HG03342 (cell line): Measurements from ENCODE around the gene CD164L2.

Experiments used
- ATAC-seq: cut with Tn5 transposase; IDR thresholded peaks from one replicate; pipeline ENCODE4 v1.9.1; 2021; ENCODE audit warnings: mild to moderate bottlenecking, moderate library complexity; ENCODE audit not compliant: unreplicated experiment

Gene CD164L2

DNA sequence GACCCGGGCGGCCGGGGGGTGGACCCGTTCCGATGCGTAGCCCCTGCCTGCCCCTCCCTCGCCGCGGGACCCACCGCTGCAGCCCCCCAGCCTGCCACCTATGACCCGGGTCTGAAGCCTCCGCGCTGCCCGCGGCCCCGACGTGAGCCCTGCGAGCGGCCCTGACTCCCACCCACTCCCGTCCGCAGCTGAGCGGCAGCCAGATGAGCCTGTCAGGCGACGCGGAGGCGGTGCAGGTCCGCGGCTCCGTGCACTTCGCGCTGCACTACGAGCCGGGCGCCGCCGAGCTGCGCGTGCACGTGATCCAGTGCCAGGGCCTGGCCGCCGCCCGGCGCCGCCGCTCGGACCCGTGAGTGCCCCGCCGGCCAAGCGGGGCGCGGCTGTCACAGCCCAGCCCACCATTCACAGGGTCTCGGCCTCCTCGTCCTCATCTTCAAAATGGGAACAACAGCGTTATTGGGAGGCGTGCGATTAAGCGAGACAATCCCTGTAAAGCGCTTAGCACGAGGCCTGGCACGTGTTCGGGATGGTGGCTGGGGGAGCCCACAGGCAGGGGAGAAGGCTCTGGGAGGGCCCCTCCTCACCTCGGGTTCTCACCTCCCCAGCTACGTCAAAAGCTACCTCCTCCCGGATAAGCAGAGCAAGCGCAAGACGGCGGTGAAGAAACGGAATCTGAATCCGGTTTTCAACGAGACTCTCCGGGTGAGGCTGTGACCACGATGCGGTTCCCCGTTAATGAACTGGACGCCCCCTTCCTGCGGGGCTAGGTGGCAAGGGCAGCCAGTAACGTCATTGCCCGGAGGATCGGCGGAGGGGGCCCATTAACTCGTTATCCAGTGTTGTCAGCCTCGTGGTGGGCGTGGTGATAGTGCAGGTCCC is 33.1 kb downstream of the CD164L2 start:
- no peak for ATAC-seq

DNA sequence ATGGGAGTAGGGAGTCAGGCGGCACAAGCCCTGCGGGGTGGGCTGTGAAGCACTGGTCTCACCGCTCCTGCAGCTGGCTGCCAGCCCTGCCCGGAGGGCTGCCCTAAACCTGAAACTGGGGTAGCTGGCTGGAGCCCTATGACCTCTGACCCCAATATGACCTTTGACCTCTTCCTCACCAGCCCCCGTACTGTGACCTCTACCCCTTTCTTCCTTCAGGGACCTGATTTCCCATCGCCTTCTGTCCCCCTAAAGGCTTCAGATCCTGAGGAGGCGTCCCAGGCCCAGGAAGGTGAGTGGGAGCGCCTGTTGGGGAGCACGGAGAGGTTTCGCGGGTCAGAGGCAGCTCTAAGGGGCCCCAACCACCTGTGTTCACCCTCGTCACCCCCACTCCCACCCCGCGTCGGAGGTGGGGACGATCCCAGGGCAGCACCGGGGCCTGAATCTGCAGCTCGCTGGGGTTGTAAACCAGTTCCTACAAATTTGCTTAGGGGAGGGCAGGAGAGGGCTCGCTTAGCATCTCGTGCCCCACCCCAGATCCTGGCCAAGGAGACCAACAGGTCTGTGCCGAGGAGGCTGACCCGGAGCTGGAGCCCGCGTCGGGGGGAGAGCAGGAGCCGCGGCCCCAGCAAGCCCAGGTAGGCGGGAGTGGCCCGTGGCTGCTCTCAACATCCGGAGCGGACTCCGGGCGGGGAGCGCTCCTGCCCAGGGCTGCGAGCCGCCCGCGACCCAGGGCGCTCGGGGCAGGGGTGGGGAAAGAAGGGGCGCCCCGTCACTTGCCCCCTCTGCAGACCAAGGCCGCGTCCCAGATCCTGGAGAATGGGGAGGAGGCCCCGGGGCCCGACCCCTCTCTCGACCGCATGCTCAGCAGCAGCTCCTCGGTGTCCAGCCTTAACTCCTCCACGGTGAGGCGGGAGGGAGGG is 34.0 kb downstream of the CD164L2 start:
- no peak for ATAC-seq

DNA sequence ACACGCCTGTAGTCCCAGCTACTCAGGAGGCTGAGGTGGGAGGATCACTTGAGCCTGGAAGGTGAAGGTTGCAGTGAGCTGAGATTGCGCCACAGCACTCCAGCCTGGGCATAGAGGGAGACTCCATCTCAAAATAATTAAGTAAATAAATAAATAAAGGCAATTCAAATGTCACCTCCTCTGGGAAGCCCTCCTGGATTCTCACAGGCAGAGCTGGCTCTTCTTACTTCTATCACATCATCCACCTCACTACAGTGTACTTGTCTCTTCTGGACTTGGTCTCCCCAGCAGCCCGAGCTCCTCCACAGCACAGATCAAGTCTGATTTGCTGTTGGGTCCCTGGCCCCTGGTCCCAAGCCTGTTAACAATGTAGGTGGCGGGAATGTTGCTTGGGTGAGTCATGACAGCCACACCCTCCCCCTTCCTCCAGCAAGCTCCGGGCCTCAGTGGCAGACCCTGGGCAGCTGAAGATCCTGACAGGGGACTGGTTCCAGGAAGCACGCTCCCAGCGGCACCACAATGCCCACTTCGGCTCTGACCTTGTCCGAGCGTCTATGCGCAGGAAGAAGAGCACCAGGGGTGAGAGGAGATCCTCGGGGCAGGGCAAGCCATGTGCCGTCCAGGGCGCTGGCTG is 36.0 kb downstream of the CD164L2 start:
- ATAC-seq: no peak

DNA sequence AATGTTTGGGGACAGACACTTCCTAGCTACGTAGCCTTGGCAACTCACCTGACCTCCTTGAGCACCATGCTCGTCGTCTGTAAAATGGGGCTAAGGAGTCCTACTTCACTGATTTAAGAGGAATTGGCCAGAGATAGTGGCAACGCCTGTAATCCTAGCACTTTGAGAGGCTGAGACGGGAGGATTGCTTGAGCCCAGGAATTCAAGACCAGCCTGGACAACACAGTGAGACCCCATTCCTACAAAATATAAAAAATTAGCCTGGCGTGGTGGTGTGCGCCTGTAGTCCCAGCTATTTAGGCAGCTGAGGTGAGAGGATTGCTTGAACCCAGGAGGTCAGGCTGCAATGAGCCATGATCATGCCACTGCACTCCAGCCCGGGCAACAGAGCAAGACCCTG is 36.8 kb downstream of the CD164L2 start:
- ATAC-seq: no peak

DNA sequence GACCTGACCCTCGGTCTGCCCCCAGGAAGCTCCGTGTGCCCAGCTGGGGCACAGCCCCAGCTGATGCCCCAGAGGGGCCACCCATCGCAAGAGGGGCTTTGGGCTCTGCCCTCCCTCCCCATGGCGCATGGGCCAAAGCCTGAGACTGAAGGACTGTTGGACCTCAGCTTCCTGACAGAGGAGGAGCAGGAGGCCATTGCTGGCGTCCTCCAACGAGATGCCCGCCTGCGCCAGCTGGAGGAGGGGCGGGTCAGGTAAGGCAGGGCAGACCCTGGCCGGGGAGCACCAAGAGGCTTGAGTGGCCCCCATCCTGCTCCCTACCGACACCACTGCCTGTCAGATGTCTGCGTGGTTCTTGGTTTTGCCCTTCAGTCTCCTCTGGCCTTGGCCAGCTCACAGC is 37.9 kb downstream of the CD164L2 start:
- no peak for ATAC-seq

DNA sequence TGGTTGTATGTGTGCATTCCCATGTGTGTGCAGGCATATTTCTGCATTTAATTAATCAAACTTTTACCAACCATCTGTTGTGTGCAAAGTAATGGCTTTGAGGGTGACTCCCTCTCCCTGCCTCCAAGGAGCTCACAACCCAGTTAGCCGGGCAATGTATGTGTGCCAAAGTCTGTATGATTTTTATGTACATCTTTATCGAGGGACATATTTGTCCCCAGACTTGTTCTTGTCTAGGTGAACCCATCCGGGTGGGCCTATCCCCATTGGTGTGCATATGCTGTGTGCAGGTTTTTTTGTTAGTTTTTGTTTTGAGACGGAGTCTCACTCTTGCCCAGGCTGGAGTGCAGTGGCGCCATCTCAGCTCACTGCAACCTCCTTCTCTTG is 39.5 kb downstream of the CD164L2 start:
- ATAC-seq: no peak

DNA sequence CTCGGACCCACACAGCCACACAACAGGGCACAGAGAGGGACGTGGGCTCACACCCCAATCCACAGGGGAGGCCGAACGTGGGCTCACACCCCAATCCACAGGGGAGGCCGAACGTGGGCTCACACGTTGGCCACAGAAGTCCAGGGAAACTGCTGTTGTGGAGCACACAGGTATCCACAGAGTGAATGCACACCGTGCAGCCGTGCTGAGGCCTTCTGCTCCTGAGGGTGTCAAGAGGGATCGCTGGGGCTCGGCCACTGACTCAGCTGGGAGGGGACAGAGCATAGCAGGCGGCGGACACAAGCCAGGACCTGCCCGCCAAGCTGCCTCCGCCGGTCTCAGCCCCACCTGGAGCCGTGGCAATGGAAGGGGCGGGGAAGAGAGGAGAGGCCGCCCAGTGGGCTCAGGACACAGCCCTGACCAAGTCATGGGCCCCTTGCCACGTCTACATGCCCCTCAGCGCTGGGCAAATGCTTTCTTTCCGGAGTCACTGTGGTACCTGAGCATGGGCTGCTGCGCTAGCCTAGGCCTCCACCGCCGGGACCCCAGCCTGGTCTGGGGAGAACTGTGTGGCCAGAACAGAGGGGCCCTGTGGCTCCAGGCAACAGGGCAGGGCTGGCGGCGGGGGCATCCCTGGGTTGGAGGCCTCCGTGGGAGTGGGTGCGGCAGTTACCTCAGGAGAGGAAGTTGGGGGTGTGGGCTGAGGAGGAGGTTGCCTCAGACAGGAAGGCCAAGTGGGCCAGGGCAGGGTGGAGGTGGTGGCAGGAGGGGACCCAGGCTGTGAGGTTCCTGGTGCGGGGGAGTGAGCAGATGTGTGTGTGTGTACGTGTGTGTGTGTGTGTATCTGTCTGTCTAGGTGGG is 40.1 kb downstream of the CD164L2 start:
- ATAC-seq: no peak

DNA sequence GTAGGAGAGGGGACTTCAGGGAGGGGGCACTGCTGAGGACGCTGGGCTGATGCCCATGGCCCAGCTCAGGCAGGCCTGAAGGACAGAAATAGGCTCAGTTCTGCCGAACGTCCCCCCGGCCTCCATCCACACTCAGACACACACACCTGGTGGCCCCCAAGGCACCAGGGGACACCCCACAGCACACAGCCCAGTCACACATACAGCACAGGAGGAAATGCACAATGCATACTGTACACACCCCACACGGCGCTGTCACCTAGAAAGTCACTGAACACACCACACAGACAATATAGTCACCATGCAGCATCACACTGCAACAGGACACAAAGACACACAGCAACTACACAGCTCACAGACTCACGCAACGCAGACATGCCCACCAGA is 40.7 kb downstream of the CD164L2 start:
- ATAC-seq: no peak

DNA sequence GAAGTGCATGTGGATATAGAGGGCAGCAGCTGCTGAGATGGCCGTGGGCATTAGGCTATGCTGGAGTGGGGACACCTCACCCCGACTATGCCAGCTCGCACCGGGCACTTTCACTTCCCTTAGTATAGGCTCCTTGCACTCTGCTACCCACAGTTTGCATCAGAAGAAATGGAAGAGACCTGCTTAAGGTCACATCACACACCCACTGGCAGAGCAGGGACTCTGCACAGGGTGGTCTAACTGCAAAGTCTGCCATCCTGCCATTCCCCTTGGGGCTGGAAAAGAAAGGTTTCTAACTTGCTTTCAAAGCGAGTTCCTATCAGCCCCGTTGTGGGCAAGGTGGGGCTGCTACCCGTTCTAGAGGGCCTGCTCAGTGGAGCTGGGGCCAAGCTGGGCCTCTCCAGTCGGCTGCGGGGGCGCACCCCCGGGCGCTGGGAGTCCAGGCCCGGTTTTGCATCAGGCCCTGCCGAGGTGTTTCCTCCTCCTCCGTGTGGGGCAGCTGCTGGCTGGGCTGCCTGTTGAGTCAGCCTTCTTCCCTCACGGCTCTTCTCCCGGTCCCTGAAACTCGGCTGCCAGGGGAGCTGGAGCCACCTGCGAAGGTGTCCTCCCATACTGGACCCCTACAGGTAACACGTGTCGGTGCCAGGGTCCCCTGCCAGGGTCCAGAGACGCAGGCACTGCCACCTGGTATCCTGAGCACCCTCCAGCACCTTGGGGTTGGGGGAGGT is 41.4 kb downstream of the CD164L2 start, which contains the start of gene SYTL1:
SYTL1 (plus strand) TSS at position 498 of the 728 bp plus-strand sequence. CDS start 3,313 bp downstream, outside the sequence.
- ATAC-seq: peak; percentile 57

DNA sequence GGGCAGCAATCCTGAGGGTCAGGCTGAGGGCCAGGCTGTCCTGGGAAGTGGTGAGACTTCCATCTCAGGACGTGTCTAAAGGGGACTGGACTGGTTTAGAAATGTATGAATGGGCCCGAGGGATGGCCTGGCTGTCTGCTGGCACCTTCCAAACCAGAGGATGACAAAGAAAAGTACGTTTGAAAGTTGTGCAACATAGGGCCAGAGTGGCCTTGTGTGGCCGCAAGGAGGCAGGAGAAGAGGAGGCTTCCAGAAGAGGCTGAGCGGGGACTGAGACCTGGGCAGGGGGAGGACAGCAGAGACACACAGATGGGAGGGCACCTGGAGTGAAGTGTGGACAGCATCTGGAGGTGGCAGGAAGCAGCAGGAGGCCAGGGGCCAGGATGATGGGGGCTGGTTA is 43.9 kb downstream of the CD164L2 start:
- ATAC-seq: no peak

DNA sequence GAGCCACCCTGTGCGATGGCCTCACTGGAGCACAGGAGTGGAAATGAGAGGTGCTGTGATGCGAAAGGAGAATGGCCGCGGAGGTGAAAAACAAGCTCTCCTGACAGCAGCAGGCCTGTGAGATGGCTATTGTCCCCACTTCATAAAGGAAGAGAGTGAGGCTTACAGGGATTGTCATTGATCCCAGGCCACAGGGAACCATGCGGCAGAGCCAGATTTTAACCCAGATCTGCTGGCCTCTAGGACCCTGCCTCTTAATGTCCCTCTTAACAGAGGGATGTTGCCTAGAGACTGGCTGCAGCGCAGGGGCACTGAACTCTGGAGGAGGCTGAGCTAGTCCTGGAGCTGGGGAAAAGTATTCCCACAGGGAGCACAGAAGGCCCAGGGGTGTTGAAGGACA is 44.4 kb downstream of the CD164L2 start:
- no peak for ATAC-seq

DNA sequence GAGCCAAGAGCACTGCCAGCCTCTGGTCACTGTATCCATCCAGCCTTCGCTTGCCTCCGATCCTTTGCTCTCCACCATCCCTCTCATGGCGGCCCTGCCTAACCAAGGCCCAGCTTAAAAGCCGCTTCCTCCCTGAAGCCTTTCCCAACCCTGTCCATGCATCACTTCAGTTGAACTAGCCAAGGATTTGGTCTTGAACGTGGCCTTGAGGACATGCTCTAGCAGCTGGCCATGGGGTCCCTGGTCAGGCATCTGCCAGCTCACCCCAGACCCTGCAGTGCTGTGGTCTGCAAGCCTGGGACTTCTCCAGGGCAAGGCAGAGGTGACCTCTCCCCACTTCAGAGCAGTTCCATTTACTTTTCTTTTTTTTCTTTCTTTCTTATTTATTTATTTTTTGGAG is 46.4 kb downstream of the CD164L2 start:
- no peak for ATAC-seq

DNA sequence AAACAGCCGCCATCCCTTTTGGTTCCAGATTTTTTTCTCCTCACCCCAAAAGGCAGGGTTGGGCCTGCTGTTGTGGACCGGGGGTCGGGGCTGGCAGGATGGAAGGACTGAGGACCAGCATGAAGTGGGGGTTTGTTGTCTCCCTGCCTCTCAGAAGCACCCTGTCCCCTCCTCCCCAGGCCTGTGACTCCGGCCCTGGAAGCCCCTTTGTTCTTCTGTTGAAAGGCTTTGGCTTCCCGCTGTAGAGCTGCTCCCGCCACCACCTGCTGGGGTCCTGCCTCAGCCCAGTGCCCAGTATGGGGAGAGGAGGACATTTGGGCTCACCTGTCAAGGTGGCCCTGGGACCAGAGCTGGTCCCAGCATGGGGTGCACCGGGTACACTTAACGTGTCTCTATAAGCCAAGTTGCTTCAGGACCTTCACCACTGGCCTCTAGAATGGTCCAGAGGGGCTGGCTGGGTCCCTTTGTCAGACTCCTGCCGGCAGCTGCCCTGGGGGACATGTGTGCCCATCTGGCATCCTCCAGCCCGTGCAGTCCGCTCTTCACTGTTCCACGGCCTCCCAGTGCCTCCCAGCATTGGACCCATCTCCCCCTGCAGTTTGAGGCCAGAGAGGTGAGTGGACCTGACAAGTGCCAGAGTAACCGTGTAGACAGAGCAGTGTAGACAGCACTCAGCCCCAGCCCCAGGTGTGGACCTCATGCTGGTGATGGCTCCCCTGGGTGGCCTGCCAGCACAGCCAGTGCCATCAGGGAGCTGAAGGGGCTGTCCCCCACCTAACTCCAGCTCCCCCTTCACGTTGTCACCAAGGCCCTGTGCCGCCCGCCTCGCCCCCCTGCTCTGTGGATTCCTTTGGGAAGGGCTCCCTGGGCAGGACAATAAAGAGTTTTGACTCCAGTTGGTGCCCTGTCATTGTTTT is 47.4 kb downstream of the CD164L2 start:
- ATAC-seq: no peak

DNA sequence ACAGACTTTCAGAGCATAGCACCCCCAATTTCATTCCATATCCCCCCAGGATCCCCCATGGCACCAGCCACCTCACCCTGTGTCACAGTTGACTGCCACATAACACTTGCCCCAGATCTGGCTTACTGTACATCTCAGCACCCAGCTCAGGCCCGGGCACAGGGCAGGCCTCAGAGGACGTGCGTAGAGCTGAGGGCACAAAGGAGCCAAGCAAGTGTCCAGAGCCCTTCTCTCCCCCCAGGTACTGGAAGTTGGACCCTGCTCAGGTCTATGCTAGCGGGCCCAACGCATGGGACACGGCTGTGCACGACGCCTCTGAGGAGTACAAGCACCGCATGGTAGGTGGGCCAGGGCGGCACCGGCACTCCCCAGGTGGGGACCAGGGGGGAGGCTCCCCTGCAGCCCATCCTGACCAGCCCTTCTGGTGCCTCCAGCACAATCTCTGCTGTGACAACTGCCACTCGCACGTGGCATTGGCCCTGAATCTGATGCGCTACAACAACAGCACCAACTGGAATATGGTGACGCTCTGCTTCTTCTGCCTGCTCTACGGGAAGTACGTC is 49.3 kb downstream of the CD164L2 start:
- ATAC-seq: no peak

DNA sequence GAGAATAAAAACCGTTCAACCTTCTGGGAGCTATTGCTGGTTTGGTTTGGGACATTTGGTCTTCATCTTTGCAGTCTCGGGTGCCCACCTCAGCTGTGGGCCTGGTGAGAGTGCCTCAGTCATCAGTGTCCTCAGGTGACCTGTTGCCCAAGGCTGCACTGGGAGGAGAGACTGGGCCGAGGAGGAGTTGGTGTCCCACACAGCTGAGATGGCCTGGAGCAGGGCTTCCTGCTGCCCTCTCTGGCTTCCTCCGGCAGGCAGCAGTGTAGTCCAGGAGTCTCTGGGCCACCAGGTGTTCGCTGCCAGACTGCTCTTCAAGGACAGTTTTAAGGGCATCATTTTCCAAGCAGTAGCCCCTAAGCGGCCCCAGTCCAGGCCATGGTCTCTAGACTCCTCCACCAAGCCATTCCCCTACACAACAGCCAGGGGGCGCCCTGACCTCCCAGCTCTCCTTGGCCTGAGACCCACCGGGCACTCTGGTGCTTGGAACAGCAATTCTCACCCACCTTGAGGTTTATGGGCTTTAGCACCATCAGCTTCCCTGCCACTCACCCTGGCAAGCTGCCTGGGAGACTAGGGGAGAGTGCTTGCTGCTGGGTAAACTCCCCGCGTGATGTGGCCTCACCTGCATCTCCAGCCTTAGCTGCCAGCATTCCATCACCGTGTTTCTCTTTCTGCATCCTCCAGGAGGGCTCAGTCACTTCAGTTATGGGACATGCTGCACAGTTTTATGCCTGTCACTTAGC is 50.4 kb downstream of the CD164L2 start:
- ATAC-seq: no peak

DNA sequence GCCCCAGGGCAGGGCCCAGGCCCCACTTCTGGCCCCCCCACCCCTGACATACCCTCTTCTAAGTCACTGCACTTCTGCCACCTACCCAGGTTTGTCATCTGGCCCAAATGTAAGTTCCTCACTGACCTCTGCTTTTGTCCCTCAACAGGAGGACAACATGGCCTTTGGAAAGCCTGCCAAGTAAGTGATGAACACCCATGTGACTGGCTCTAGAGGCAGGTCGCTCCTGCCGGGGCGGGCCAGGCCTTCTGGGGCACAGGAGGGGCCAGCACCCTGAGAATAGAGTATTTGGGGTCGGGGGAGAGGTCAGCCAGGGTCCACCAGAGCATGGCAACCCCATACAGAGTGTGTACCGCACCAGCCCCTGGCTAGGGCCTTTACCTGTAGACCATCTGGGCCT is 51.2 kb downstream of the CD164L2 start:
- ATAC-seq: no peak

DNA sequence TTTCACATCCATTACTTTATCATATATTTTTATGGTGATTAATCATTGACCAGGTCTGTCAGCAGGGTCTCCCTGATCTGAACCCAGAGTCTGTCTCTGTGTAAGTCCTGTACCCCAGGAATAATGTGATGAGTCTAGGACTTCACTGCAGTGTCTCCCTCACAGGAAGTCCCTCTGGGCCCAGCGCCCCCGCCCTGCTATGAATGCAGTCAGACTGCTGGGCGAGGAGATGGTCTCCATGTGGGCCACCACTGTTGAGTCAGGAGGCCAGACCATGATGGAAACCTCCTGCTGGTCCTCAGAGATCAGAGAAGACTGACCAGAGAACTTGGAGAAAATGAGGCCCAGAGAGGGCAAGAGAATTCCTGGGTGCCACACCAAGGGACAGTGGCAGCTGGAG is 51.7 kb downstream of the CD164L2 start:
- no peak for ATAC-seq

DNA sequence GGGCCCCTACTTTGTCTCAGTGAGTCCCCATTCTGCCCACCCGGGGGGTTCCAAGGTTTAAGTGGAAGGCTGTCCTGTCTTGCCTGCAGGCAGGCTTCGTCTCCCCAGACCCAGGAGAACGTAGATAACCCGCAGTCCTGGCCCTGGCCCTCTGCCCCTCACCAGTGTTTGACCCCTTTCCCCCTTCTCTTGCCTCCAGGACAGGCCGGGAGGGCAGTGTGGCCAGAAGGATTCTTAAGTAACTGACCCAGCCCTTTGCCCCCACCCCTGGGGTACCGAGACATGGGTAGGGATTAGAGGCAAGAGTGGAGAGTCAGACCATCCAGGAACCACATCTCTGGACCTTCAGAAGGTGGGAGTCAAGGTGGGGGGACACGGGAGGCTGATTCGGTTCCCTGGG is 52.3 kb downstream of the CD164L2 start:
- no peak for ATAC-seq
